GM23338 (cell line): ENCODE data around the gene PTTG1IP. TPM values are rescaled to one million over a fixed set of nuclear protein-coding genes. Genes with fewer than 3 reads are reported as not detected.

Experiments used
- ATAC-seq: fragments of 200-7000 bp; cut with Tn5 transposase; 3 replicates; pipeline ENCODE4 v1.9.1; 2020
- DNase-seq: peaks from one replicate; pipeline ENCODE4 v3.0.0-alpha.2; 2015; ENCODE audit warnings: low spot score
- H2AFZ ChIP-seq: fragments of 200-600 bp; sonication (generic); 2 replicates; pipeline ENCODE4 v1.8.0; 2016; ENCODE audit warnings: antibody characterized with exemption, mild to moderate bottlenecking, moderate library complexity
- H3F3A ChIP-seq: fragments of 200-600 bp; sonication (generic); replicated peaks from 2 replicates; pipeline ENCODE4 v1.8.0; 2017; ENCODE audit warnings: antibody characterized with exemption, mixed run types, low read depth
- H3K27ac ChIP-seq: fragments of 200-600 bp; sonication (generic); 2 replicates; pipeline ENCODE4 v1.6.1; 2016; ENCODE audit warnings: low read depth
- H3K27me3 ChIP-seq: fragments of 200-600 bp; sonication (generic); 2 replicates; pipeline ENCODE4 v1.8.0; 2016; ENCODE audit warnings: mild to moderate bottlenecking, mixed run types, moderate library complexity; ENCODE audit not compliant: insufficient read depth
- H3K36me3 ChIP-seq: fragments of 200-600 bp; sonication (generic); 2 replicates; pipeline ENCODE4 v1.8.0; 2016; ENCODE audit warnings: mild to moderate bottlenecking; ENCODE audit not compliant: insufficient read depth
- H3K4me1 ChIP-seq: fragments of 200-600 bp; sonication (generic); 2 replicates; pipeline ENCODE4 v1.8.0; 2016; ENCODE audit warnings: mild to moderate bottlenecking, moderate library complexity; ENCODE audit not compliant: insufficient read depth
- H3K4me2 ChIP-seq: fragments of 200-600 bp; sonication (generic); 2 replicates; pipeline ENCODE4 v1.7.1; 2017; ENCODE audit warnings: mixed run types
- H3K4me3 ChIP-seq: fragments of 200-600 bp; sonication (generic); 2 replicates; pipeline ENCODE4 v1.6.1; 2016; ENCODE audit warnings: mixed run types
- H3K79me2 ChIP-seq: fragments of 200-600 bp; sonication (generic); replicated peaks from 2 replicates; pipeline ENCODE4 v1.8.0; 2017; ENCODE audit warnings: mild to moderate bottlenecking; ENCODE audit not compliant: insufficient read depth
- H3K9me2 ChIP-seq: fragments of 200-600 bp; sonication (generic); 2 replicates; pipeline ENCODE4 v1.8.0; 2017; ENCODE audit not compliant: insufficient read depth
- H4K20me1 ChIP-seq: fragments of 200-600 bp; sonication (generic); replicated peaks from 2 replicates; pipeline ENCODE4 v1.8.0; 2017; ENCODE audit warnings: mild to moderate bottlenecking; ENCODE audit not compliant: insufficient read depth
- H3K27ac Mint-ChIP-seq: 2 replicates; pipeline ENCODE4 v1.8.0; 2020; ENCODE audit warnings: inconsistent platforms, mild to moderate bottlenecking, moderate library complexity, mixed read lengths
- H3K27me3 Mint-ChIP-seq: 3 replicates; pipeline ENCODE4 v1.8.0; 2022; ENCODE audit warnings: low read depth, mild to moderate bottlenecking, moderate library complexity, mixed read lengths, inconsistent platforms; ENCODE audit not compliant: insufficient read depth, poor library complexity
- H3K36me3 Mint-ChIP-seq: 3 replicates; pipeline ENCODE4 v1.8.0; 2021; ENCODE audit warnings: low read depth, mild to moderate bottlenecking, inconsistent platforms, moderate library complexity, mixed read lengths
- H3K4me1 Mint-ChIP-seq: 3 replicates; pipeline ENCODE4 v1.8.0; 2020; ENCODE audit warnings: mild to moderate bottlenecking, inconsistent platforms, mixed read lengths
- H3K4me3 Mint-ChIP-seq: 3 replicates; pipeline ENCODE4 v1.8.0; 2021; ENCODE audit warnings: moderate library complexity, mild to moderate bottlenecking, inconsistent platforms, mixed read lengths
- H3K9me3 Mint-ChIP-seq: 3 replicates; pipeline ENCODE4 v1.8.0; 2020; ENCODE audit warnings: moderate library complexity, mild to moderate bottlenecking, inconsistent platforms, mixed read lengths
- CREB1 ChIP-seq: fragments of 250-450 bp; sonication (Bioruptor Pico); IDR thresholded peaks from 2 replicates; pipeline ENCODE4 v1.5.0; 2020; ENCODE audit warnings: low read depth, mild to moderate bottlenecking, moderate library complexity
- CTCF ChIP-seq, 2 experiments: fragments of 200-600 bp in 1 of 2; sonication (generic) in 1 of 2; conservative IDR thresholded peaks; 2 replicates each; pipeline versions ENCODE4 v1.5.1 to v1.6.1; 2016 to 2017; ENCODE audit warnings: antibody characterized with exemption in 2 of 2, low read depth in 2 of 2, mild to moderate bottlenecking in 2 of 2, moderate library complexity in 1 of 2
- ETS1 ChIP-seq: IDR thresholded peaks from 2 replicates; pipeline ENCODE4 v1.6.1; 2016; ENCODE audit warnings: antibody characterized with exemption
- EZH2 ChIP-seq: fragments of 200-600 bp; sonication (generic); IDR thresholded peaks from one replicate; pipeline ENCODE4 v1.8.0; 2017; ENCODE audit warnings: antibody characterized with exemption, mild to moderate bottlenecking, low read depth; ENCODE audit not compliant: unreplicated experiment
- EZH2phosphoT487 ChIP-seq: fragments of 200-600 bp; sonication (generic); IDR thresholded peaks from one replicate; pipeline ENCODE4 v1.8.1; 2018; ENCODE audit warnings: antibody characterized with exemption; ENCODE audit not compliant: unreplicated experiment
- JUNB ChIP-seq: IDR thresholded peaks from one replicate; pipeline ENCODE4 v1.6.1; 2016; ENCODE audit warnings: antibody characterized with exemption; ENCODE audit not compliant: unreplicated experiment
- NANOG ChIP-seq: IDR thresholded peaks from 2 replicates; pipeline ENCODE4 v1.6.1; 2016; ENCODE audit warnings: antibody characterized with exemption, borderline replicate concordance
- POLR2AphosphoS5 ChIP-seq: IDR thresholded peaks from 2 replicates; pipeline ENCODE4 v1.6.1; 2016; ENCODE audit warnings: antibody characterized with exemption, low read depth
- REST ChIP-seq: IDR thresholded peaks from one replicate; pipeline ENCODE4 v1.6.1; 2018; ENCODE audit warnings: antibody characterized with exemption; ENCODE audit not compliant: unreplicated experiment
- STAT1 ChIP-seq: IDR thresholded peaks from one replicate; pipeline ENCODE4 v1.6.1; 2016; ENCODE audit warnings: antibody characterized with exemption; ENCODE audit not compliant: unreplicated experiment
- ZNF114 ChIP-seq: fragments of 250-450 bp; sonication (Bioruptor Pico); IDR thresholded peaks from 2 replicates; pipeline ENCODE4 v1.5.0; 2020; ENCODE audit warnings: mild to moderate bottlenecking, moderate library complexity
- ZNF331 ChIP-seq: fragments of 250-450 bp; sonication (Bioruptor Pico); IDR thresholded peaks from 2 replicates; pipeline ENCODE4 v1.5.0; 2020; ENCODE audit warnings: low read depth, mild to moderate bottlenecking, moderate library complexity
- polyA plus RNA-seq: library from polyadenylated mRNA; unstranded; fragments of >200 nt; fragmentation: Nextera tagmentation; extraction: Ambion mirVana; gene quantifications from 2 replicates; pipeline ENCODE4 v1.2.1, GENCODE V29; 2016
- total RNA-seq: library from RNA; depleted of rRNA; stranded (reverse); fragments of >200 nt; shearing (Covaris generic); gene quantifications from 2 replicates; pipeline ENCODE4 v1.2.3, GENCODE V29; 2014
- TF ChIP-seq, protein P1 (sequence below): fragments of 250-450 bp; sonication (Bioruptor Pico); IDR thresholded peaks from 2 replicates; pipeline ENCODE4 v1.5.0; 2020; ENCODE audit warnings: mild to moderate bottlenecking, moderate library complexity

Gene PTTG1IP
- total and polyA plus RNA-seq, 2 experiments from 2014 or later = 99.9 to 172 TPM

GRCh38 chr21:44847261-44848056 lies 26.0 kb downstream of the PTTG1IP start:
- H3K4me3 ChIP-seq = no peak overlapping the region
- no peak overlapping the region for H3K4me2 ChIP-seq
- no peak for ATAC-seq
- H3K27me3 ChIP-seq = no peaks in the 10 kb centered on the region
- peaks cover 16% of the 10 kb centered on the region for H3K27me3 Mint-ChIP-seq
- no peaks in the 10 kb centered on the region; the same call in 2 of the 3 replicates for H3K9me3 Mint-ChIP-seq
- TF ChIP-seq ZNF114 (CRISPR knock-in tag) = no peak
- no peak for TF ChIP-seq REST
- no peak for TF ChIP-seq CTCF (conservative IDR thresholded peaks at IDR 0.05; ENCODE audit: low read depth in 2 of 2)
- TF ChIP-seq, protein P1, sequence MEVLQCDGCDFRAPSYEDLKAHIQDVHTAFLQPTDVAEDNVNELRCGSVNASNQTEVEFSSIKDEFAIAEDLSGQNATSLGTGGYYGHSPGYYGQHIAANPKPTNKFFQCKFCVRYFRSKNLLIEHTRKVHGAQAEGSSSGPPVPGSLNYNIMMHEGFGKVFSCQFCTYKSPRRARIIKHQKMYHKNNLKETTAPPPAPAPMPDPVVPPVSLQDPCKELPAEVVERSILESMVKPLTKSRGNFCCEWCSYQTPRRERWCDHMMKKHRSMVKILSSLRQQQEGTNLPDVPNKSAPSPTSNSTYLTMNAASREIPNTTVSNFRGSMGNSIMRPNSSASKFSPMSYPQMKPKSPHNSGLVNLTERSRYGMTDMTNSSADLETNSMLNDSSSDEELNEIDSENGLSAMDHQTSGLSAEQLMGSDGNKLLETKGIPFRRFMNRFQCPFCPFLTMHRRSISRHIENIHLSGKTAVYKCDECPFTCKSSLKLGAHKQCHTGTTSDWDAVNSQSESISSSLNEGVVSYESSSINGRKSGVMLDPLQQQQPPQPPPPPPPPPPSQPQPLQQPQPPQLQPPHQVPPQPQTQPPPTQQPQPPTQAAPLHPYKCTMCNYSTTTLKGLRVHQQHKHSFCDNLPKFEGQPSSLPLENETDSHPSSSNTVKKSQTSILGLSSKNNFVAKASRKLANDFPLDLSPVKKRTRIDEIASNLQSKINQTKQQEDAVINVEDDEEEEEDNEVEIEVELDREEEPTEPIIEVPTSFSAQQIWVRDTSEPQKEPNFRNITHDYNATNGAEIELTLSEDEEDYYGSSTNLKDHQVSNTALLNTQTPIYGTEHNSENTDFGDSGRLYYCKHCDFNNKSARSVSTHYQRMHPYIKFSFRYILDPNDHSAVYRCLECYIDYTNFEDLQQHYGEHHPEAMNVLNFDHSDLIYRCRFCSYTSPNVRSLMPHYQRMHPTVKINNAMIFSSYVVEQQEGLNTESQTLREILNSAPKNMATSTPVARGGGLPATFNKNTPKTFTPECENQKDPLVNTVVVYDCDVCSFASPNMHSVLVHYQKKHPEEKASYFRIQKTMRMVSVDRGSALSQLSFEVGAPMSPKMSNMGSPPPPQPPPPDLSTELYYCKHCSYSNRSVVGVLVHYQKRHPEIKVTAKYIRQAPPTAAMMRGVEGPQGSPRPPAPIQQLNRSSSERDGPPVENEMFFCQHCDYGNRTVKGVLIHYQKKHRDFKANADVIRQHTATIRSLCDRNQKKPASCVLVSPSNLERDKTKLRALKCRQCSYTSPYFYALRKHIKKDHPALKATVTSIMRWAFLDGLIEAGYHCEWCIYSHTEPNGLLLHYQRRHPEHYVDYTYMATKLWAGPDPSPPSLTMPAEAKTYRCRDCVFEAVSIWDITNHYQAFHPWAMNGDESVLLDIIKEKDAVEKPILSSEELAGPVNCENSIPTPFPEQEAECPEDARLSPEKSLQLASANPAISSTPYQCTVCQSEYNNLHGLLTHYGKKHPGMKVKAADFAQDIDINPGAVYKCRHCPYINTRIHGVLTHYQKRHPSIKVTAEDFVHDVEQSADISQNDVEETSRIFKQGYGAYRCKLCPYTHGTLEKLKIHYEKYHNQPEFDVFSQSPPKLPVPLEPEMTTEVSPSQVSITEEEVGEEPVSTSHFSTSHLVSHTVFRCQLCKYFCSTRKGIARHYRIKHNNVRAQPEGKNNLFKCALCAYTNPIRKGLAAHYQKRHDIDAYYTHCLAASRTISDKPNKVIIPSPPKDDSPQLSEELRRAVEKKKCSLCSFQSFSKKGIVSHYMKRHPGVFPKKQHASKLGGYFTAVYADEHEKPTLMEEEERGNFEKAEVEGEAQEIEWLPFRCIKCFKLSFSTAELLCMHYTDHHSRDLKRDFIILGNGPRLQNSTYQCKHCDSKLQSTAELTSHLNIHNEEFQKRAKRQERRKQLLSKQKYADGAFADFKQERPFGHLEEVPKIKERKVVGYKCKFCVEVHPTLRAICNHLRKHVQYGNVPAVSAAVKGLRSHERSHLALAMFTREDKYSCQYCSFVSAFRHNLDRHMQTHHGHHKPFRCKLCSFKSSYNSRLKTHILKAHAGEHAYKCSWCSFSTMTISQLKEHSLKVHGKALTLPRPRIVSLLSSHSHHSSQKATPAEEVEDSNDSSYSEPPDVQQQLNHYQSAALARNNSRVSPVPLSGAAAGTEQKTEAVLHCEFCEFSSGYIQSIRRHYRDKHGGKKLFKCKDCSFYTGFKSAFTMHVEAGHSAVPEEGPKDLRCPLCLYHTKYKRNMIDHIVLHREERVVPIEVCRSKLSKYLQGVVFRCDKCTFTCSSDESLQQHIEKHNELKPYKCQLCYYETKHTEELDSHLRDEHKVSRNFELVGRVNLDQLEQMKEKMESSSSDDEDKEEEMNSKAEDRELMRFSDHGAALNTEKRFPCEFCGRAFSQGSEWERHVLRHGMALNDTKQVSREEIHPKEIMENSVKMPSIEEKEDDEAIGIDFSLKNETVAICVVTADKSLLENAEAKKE (CRISPR knock-in tag) = no peak
- no peak for TF ChIP-seq EZH2phosphoT487
- no peak for TF ChIP-seq ETS1
- TF ChIP-seq POLR2AphosphoS5 = no peak
- TF ChIP-seq NANOG = no peak
- TF ChIP-seq CREB1 (CRISPR knock-in tag) = no peak
- no peak for TF ChIP-seq STAT1
- TF ChIP-seq ZNF331 = no peak
- no peak for TF ChIP-seq EZH2
- TF ChIP-seq JUNB = no peak
- H3K36me3 ChIP-seq = 0 out of 2 replicates have a peak, but pooled peaks cover 26% of the 10 kb centered on the region
- H4K20me1 ChIP-seq = no peaks in the 10 kb centered on the region; the same call in 1 of the 2 replicates
- H3F3A ChIP-seq = peaks cover 3% of the 10 kb centered on the region; the same call in 1 of the 2 replicates
- H3K9me2 ChIP-seq = no peaks in the 10 kb centered on the region
- no peak overlapping the region for H3K4me3 Mint-ChIP-seq
- peaks cover 3% of the 10 kb centered on the region; the same call in 1 of the 2 replicates for H3K79me2 ChIP-seq
- H3K27ac Mint-ChIP-seq = no peak overlapping the region
- H3K27ac ChIP-seq = no peak overlapping the region
- H3K4me1 Mint-ChIP-seq = peaks cover 13% of the 10 kb centered on the region
- no peak for DNase-seq
- H3K4me1 ChIP-seq = peaks cover 11% of the 10 kb centered on the region
- peaks cover 32% of the 10 kb centered on the region for H3K36me3 Mint-ChIP-seq
- no peak overlapping the region for H2AFZ ChIP-seq
